SK-N-SH (cell line): ENCODE data around the gene BSG. TPM values are rescaled to one million over a fixed set of nuclear protein-coding genes. Genes with fewer than 3 reads are reported as not detected.

ENCODE experiments used
- CTCF ChIA-PET: fragments of 300-600, 350-600 bp; formaldehyde crosslinking; extraction: SDS; loops from one replicate; lab custom pipeline; 2021; lab: Yijun Ruan, JAX
- POLR2A ChIA-PET: fragments of 350-600 bp; sonication (Branson Sonifier 250); formaldehyde crosslinking; extraction: SDS; loops from one replicate; lab custom pipeline; 2020; ENCODE audit warnings: antibody characterized with exemption, inconsistent platforms; lab: Yijun Ruan, JAX
- DNase-seq: peaks from one replicate; pipeline ENCODE4 v3.0.0; 2012
- H2AFZ ChIP-seq: fragments of 200-600 bp; sonication (generic); 2 replicates; pipeline ENCODE4 v1.8.1; 2016; ENCODE audit warnings: antibody characterized with exemption, mild to moderate bottlenecking, low read depth
- H3F3A ChIP-seq: fragments of 200-600 bp; sonication (generic); replicated peaks from 2 replicates; pipeline ENCODE3; 2016; ENCODE audit warnings: antibody characterized with exemption, mild to moderate bottlenecking; ENCODE audit not compliant: insufficient read depth
- H3K27ac ChIP-seq, 2 experiments: fragments of 200-500 bp in 1 of 2; fragments of 200-600 bp in 1 of 2; sonication (Bioruptor generic) in 1 of 2; sonication (generic), shearing (Covaris generic) in 1 of 2; 2 replicates each; pipeline versions ENCODE4 v1.5.1 to v1.6.1; 2014 to 2016; ENCODE audit warnings: low read depth in 2 of 2, inconsistent platforms in 1 of 2, low read length in 1 of 2, mild to moderate bottlenecking in 1 of 2, mixed read lengths in 1 of 2
- H3K27me3 ChIP-seq: fragments of 200-600 bp; sonication (generic), shearing (Covaris generic); 2 replicates; pipeline ENCODE4 v1.6.1; 2016; ENCODE audit warnings: mixed run types; ENCODE audit not compliant: insufficient read depth
- H3K36me3 ChIP-seq, 2 experiments: fragments of 200-500 bp in 1 of 2; fragments of 200-600 bp in 1 of 2; sonication (Bioruptor generic) in 1 of 2; sonication (generic) in 1 of 2; replicated peaks in 1 of 2; 2 replicates each; pipeline versions ENCODE3 to v1.5.1; 2014 to 2016; ENCODE audit warnings: low read length in 1 of 2, mild to moderate bottlenecking in 1 of 2; ENCODE audit not compliant: insufficient read depth in 2 of 2, control insufficient read depth in 1 of 2
- H3K4me1 ChIP-seq, 2 experiments: fragments of 200-500 bp in 1 of 2; fragments of 200-600 bp in 1 of 2; sonication (Bioruptor generic) in 1 of 2; sonication (generic), shearing (Covaris generic) in 1 of 2; 2 replicates each; pipeline versions ENCODE4 v1.5.1 to v1.6.1; 2014 to 2016; ENCODE audit warnings: low read depth in 1 of 2, low read length in 1 of 2, mixed run types in 1 of 2; ENCODE audit not compliant: insufficient read depth in 2 of 2, control insufficient read depth in 1 of 2
- H3K4me2 ChIP-seq: fragments of 200-600 bp; sonication (generic), shearing (Covaris generic); 2 replicates; pipeline ENCODE4 v1.6.1; 2017; ENCODE audit warnings: mixed run types
- H3K4me3 ChIP-seq, 2 experiments: fragments of 200-500 bp in 1 of 2; fragments of 200-600 bp in 1 of 2; sonication (Bioruptor generic) in 1 of 2; sonication (generic), shearing (Covaris generic) in 1 of 2; 2 replicates each; pipeline versions ENCODE4 v1.5.1 to v1.8.1; 2014 to 2016; ENCODE audit warnings: low read depth in 2 of 2, inconsistent platforms in 1 of 2, low read length in 1 of 2, mild to moderate bottlenecking in 1 of 2, mixed read lengths in 1 of 2, moderate library complexity in 1 of 2
- H3K79me2 ChIP-seq: fragments of 200-600 bp; sonication (generic); 2 replicates; pipeline ENCODE4 v1.8.1; 2017; ENCODE audit warnings: mild to moderate bottlenecking; ENCODE audit not compliant: insufficient read depth
- H3K9ac ChIP-seq: fragments of 200-600 bp; sonication (generic); 2 replicates; pipeline ENCODE4 v1.6.1; 2017; ENCODE audit warnings: mixed run types
- H3K9me2 ChIP-seq: fragments of 200-600 bp; sonication (generic); 2 replicates; pipeline ENCODE4 v1.6.1; 2017; ENCODE audit warnings: mixed run types
- H3K9me3 ChIP-seq: fragments of 200-600 bp; sonication (generic); 2 replicates; pipeline ENCODE4 v1.6.1; 2017; ENCODE audit warnings: mixed run types, mild to moderate bottlenecking, moderate library complexity
- H4K20me1 ChIP-seq: fragments of 200-600 bp; sonication (generic); 2 replicates; pipeline ENCODE4 v1.6.1; 2017; ENCODE audit warnings: mild to moderate bottlenecking, mixed run types; ENCODE audit not compliant: insufficient read depth
- CHD2 ChIP-seq: fragments of 150-350 bp; IDR thresholded peaks from 2 replicates; pipeline ENCODE4 v1.6.1; 2018; ENCODE audit warnings: low read length; ENCODE audit not compliant: partially characterized antibody
- ELF1 ChIP-seq: IDR thresholded peaks from 2 replicates; pipeline ENCODE4 v1.4.0; 2012
- EP300 ChIP-seq, 2 experiments: IDR thresholded peaks; 2 replicates each; pipeline versions ENCODE4 v1.4.0 to v1.6.1; 2012; ENCODE audit warnings: borderline replicate concordance in 1 of 2, low read depth in 1 of 2, low read length in 1 of 2
- FOXJ3 ChIP-seq: sonication (generic); formaldehyde crosslinking; IDR thresholded peaks from 2 replicates; pipeline ENCODE4 v1.5.1; 2020; ENCODE audit warnings: mild to moderate bottlenecking, missing genetic modification reagents
- MEF2A ChIP-seq: IDR thresholded peaks from 2 replicates; pipeline ENCODE4 v1.4.0; 2012; ENCODE audit warnings: low read depth, borderline replicate concordance
- MXI1 ChIP-seq: IDR thresholded peaks from 2 replicates; pipeline ENCODE4 v1.6.1; 2012; ENCODE audit warnings: mild to moderate bottlenecking, low read depth, low read length, improper control_type of control experiment
- RAD21 ChIP-seq: IDR thresholded peaks from 2 replicates; pipeline ENCODE4 v1.6.1; 2012; ENCODE audit warnings: mild to moderate bottlenecking, low read length
- RFX5 ChIP-seq: IDR thresholded peaks from 2 replicates; pipeline ENCODE4 v1.6.1; 2012; ENCODE audit warnings: mild to moderate bottlenecking, improper control_type of control experiment, low read length
- TCF12 ChIP-seq: IDR thresholded peaks from 2 replicates; pipeline ENCODE4 v1.4.0; 2012
- WGBS: methylation state at CpG from one replicate; pipeline ENCODE4 v1.1.6; 2017; ENCODE audit warnings: low lambda C conversion rate; 5-methylcytosine and 5-hydroxymethylcytosine counted together
- polyA plus RNA-seq, 3 experiments: library from polyadenylated mRNA; depleted of rRNA; stranded (reverse); fragments of >200 nt; gene quantifications; 2 replicates each; pipeline ENCODE4 v1.2.3, GENCODE V29; 2012
- TF ChIP-seq, protein P1 (sequence below): fragments of 150-350 bp; IDR thresholded peaks from 2 replicates; pipeline ENCODE4 v1.6.1; 2016; ENCODE audit warnings: mild to moderate bottlenecking, low read depth, low read length
- TF ChIP-seq, protein P2 (sequence below): IDR thresholded peaks from 2 replicates; pipeline ENCODE4 v1.4.0; 2012; ENCODE audit warnings: low read depth
- TF ChIP-seq, protein P3 (sequence below): fragments of 200-600 bp; sonication (generic); IDR thresholded peaks from 2 replicates; pipeline ENCODE4 v1.6.1; 2017; ENCODE audit warnings: antibody characterized with exemption, mild to moderate bottlenecking, moderate library complexity
- TF ChIP-seq, protein P4 (sequence below): IDR thresholded peaks from 2 replicates; pipeline ENCODE4 v1.6.1; 2012; ENCODE audit warnings: mild to moderate bottlenecking, low read depth, low read length, moderate library complexity

The BSG gene
- polyA plus RNA-seq, 1 of the 3 experiments (the other 2 are of a cell fraction): 835 TPM

DNA sequence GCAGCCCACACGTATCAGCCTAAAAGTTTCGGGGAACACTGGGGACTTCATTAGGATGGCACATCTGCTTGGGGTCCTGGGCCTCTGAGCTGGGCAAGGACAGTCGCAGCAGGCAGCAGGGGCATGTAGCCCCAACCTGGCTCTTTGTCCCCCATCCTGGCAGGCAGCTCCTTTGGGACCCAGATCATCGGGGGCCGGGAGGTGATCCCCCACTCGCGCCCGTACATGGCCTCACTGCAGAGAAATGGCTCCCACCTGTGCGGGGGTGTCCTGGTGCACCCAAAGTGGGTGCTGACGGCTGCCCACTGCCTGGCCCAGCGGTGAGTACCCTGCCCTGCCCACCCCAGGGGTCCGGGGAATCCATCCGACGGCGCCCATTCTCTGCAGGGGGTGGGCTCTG is 25.3 kb upstream of the BSG start:
- 100% methylated on average over 2 of the region's 15 CpGs for WGBS
- DNase-seq: no peak
- Histone ChIP-seq H3K9me3 (no peaks in the 10 kb centered on the region), H3K9ac (no peak overlapping the region), H4K20me1 (no peaks in the 10 kb centered on the region), H2AFZ (no peak overlapping the region), H3K27ac (no peak overlapping the region)
- CTCF ChIA-PET: interaction anchor here (1.4 to 6.1 kb wide), 5 partner anchors 8 to 41 kb away, joined by 3 to 23 read pairs (median 3); partner anchors contain the start of gene CDC34
- no peak for TF ChIP-seq MXI1
- TF ChIP-seq RAD21: no peak
- TF ChIP-seq TCF12: no peak
- TF ChIP-seq, protein P1, sequence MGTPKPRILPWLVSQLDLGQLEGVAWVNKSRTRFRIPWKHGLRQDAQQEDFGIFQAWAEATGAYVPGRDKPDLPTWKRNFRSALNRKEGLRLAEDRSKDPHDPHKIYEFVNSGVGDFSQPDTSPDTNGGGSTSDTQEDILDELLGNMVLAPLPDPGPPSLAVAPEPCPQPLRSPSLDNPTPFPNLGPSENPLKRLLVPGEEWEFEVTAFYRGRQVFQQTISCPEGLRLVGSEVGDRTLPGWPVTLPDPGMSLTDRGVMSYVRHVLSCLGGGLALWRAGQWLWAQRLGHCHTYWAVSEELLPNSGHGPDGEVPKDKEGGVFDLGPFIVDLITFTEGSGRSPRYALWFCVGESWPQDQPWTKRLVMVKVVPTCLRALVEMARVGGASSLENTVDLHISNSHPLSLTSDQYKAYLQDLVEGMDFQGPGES: no peak
- TF ChIP-seq, protein P2, sequence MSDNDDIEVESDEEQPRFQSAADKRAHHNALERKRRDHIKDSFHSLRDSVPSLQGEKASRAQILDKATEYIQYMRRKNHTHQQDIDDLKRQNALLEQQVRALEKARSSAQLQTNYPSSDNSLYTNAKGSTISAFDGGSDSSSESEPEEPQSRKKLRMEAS: no peak
- TF ChIP-seq, all 33 proteins: peak for 0
- Histone ChIP-seq H3K36me3 (peaks cover 0 to 5% of the 10 kb centered on the region in 2 experiments), H3K27me3 (no peaks in the 10 kb centered on the region), H3F3A (no peaks in the 10 kb centered on the region), H3K79me2 (no peaks in the 10 kb centered on the region), H3K9me2 (no peaks in the 10 kb centered on the region), H3K4me3 (no peak overlapping the region), H3K4me2 (no peak overlapping the region), H3K4me1 (peaks cover 0 to 4% of the 10 kb centered on the region in 2 experiments; a peak in 1 of 4 replicates)
- POLR2A ChIA-PET: no interaction called here

DNA sequence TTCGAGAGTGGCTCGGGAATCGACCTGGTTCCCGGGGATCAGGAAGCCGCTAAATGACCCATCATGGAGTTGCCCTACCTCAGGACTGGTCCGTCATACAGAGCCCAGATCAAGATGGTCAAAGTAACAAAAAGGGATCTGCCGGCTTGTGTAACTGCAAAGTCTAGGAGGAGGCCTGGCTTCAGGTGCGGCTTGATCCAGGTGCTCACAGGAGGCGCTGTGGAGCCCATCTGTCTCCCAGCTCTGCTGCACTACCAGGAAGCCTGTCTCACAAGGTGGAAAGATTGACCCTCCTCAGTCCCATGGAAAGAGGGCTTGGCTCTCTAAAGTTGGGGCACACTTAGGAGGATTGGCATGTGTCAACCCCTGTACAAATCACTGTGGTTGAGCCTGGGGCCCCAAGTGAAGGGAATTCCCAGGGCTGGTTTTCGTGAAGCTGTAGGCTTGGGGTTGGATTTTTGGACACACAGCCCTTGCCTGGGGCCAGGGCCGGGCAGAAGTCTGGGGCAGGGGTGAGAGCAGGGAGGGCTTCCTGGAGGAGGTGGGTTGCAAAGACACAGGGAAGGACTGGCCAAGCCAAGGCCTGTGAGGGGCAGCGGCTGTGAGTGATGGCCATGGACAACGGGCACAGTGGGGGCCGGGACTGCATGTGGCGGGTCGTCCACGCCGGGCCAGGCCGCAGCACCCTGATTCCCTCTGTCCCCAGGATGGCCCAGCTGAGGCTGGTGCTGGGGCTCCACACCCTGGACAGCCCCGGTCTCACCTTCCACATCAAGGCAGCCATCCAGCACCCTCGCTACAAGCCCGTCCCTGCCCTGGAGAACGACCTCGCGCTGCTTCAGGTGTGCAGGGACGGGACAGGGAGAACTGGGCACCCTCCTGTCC is 24.3 kb upstream of the BSG start:
- 77% methylated on average over 16 of the region's 26 CpGs for WGBS

More for the DNA sequence above, 24.3 kb upstream of the BSG start:
- Histone ChIP-seq H3K79me2 (no peaks in the 10 kb centered on the region), H3K27me3 (no peaks in the 10 kb centered on the region), H3K9me2 (no peaks in the 10 kb centered on the region), H3K9ac (no peak overlapping the region), H3K4me1 (peaks cover 0 to 4% of the 10 kb centered on the region in 2 experiments; a peak in 1 of 4 replicates), H3K9me3 (no peaks in the 10 kb centered on the region), H3K4me2 (no peak overlapping the region), H4K20me1 (no peaks in the 10 kb centered on the region), H3K4me3 (no peak overlapping the region), H2AFZ (no peak overlapping the region), H3K27ac (no peak overlapping the region), H3F3A (no peaks in the 10 kb centered on the region), H3K36me3 (no peaks in the 10 kb centered on the region)
- TF ChIP-seq ELF1 (no peak), MEF2A (no peak), EP300 (IDR thresholded peaks at IDR 0.05; ENCODE audit: borderline replicate concordance in 1 of 2, low read depth in 1 of 2, low read length in 1 of 2) (no peak), RFX5 (no peak), FOXJ3 (no peak), CHD2 (no peak)
- TF ChIP-seq, protein P1: no peak
- TF ChIP-seq, protein P3, sequence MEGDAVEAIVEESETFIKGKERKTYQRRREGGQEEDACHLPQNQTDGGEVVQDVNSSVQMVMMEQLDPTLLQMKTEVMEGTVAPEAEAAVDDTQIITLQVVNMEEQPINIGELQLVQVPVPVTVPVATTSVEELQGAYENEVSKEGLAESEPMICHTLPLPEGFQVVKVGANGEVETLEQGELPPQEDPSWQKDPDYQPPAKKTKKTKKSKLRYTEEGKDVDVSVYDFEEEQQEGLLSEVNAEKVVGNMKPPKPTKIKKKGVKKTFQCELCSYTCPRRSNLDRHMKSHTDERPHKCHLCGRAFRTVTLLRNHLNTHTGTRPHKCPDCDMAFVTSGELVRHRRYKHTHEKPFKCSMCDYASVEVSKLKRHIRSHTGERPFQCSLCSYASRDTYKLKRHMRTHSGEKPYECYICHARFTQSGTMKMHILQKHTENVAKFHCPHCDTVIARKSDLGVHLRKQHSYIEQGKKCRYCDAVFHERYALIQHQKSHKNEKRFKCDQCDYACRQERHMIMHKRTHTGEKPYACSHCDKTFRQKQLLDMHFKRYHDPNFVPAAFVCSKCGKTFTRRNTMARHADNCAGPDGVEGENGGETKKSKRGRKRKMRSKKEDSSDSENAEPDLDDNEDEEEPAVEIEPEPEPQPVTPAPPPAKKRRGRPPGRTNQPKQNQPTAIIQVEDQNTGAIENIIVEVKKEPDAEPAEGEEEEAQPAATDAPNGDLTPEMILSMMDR: no peak
- TF ChIP-seq, protein P4, sequence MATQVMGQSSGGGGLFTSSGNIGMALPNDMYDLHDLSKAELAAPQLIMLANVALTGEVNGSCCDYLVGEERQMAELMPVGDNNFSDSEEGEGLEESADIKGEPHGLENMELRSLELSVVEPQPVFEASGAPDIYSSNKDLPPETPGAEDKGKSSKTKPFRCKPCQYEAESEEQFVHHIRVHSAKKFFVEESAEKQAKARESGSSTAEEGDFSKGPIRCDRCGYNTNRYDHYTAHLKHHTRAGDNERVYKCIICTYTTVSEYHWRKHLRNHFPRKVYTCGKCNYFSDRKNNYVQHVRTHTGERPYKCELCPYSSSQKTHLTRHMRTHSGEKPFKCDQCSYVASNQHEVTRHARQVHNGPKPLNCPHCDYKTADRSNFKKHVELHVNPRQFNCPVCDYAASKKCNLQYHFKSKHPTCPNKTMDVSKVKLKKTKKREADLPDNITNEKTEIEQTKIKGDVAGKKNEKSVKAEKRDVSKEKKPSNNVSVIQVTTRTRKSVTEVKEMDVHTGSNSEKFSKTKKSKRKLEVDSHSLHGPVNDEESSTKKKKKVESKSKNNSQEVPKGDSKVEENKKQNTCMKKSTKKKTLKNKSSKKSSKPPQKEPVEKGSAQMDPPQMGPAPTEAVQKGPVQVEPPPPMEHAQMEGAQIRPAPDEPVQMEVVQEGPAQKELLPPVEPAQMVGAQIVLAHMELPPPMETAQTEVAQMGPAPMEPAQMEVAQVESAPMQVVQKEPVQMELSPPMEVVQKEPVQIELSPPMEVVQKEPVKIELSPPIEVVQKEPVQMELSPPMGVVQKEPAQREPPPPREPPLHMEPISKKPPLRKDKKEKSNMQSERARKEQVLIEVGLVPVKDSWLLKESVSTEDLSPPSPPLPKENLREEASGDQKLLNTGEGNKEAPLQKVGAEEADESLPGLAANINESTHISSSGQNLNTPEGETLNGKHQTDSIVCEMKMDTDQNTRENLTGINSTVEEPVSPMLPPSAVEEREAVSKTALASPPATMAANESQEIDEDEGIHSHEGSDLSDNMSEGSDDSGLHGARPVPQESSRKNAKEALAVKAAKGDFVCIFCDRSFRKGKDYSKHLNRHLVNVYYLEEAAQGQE: no peak
- no peak for DNase-seq
- CTCF ChIA-PET: interaction anchor here (1.1 to 6.1 kb wide), 4 partner anchors 9 to 80 kb away, joined by 3 to 23 read pairs (median 14); partner anchors contain the start of gene CDC34
- POLR2A ChIA-PET: no interaction called here
